ENCODE results near the gene PPP6R3.

Gene PPP6R3

GRCh38 chr11:68653486-68654430 is 193.2 kb downstream of the PPP6R3 start:
- DNase-seq: no peak

- DNase-seq: no peak
Observed at GRCh38 chr11:68654978-68655377, 194.4 kb downstream of the PPP6R3 start.

GRCh38 chr11:68655406-68655805 is 194.9 kb downstream of the PPP6R3 start:
- no peak for DNase-seq

GRCh38 chr11:68655806-68656205 is 195.3 kb downstream of the PPP6R3 start:
- DNase-seq: no peak

GRCh38 chr11:68657021-68657780 is 196.6 kb downstream of the PPP6R3 start:
- DNase-seq: no peak

- DNase-seq: no peak
Observed at GRCh38 chr11:68658097-68658496, 197.5 kb downstream of the PPP6R3 start.

GRCh38 chr11:68658661-68659060 is 198.1 kb downstream of the PPP6R3 start:
- no peak for DNase-seq

GRCh38 chr11:68659158-68659921 is 198.8 kb downstream of the PPP6R3 start:
- peak; percentile 98 for DNase-seq

GRCh38 chr11:68660066-68660810 is 199.7 kb downstream of the PPP6R3 start:
- no peak for DNase-seq

GRCh38 chr11:68661014-68661413 is 200.5 kb downstream of the PPP6R3 start:
- DNase-seq: no peak

GRCh38 chr11:68661697-68662603 is 201.4 kb downstream of the PPP6R3 start:
- no peak for DNase-seq

GRCh38 chr11:68663482-68664010 is 203.0 kb downstream of the PPP6R3 start:
- DNase-seq: no peak

- no peak for DNase-seq
Observed at GRCh38 chr11:68664141-68664540, 203.6 kb downstream of the PPP6R3 start.

GRCh38 chr11:68664906-68665305 is 204.4 kb downstream of the PPP6R3 start:
- DNase-seq: no peak
